GM23248 (cell line): ENCODE measurements around the gene OLA1.

ENCODE experiments used
- EZH2 ChIP-seq: fragments of 200-600 bp; sonication (generic); IDR thresholded peaks from 2 replicates; pipeline ENCODE4 v1.6.1; 2018; ENCODE audit warnings: antibody characterized with exemption, mild to moderate bottlenecking; ENCODE audit not compliant: insufficient read depth, poor library complexity, severe bottlenecking
- EZH2phosphoT487 ChIP-seq: fragments of 200-600 bp; sonication (generic); IDR thresholded peaks from 2 replicates; pipeline ENCODE4 v1.6.1; 2018; ENCODE audit warnings: antibody characterized with exemption, moderate library complexity, mild to moderate bottlenecking, low read depth; ENCODE audit not compliant: insufficient read depth

- TF ChIP-seq EZH2, result no peak
- TF ChIP-seq EZH2phosphoT487, result no peak
These were observed 99.5 kb downstream of the OLA1 start for GRCh38 chr2:174148833-174149232.
